GM18520 (cell line): ENCODE results near the gene STK36.

Experiments
- ATAC-seq: cut with Tn5 transposase; IDR thresholded peaks from one replicate; pipeline ENCODE4 v1.9.1; 2021; ENCODE audit not compliant: unreplicated experiment

The STK36 gene

GRCh38 chr2:218745559-218746469 is 73.9 kb downstream of the STK36 start:
- ATAC-seq: no peak

GRCh38 chr2:218746470-218746795 is 74.5 kb downstream of the STK36 start:
- ATAC-seq: no peak

DNA sequence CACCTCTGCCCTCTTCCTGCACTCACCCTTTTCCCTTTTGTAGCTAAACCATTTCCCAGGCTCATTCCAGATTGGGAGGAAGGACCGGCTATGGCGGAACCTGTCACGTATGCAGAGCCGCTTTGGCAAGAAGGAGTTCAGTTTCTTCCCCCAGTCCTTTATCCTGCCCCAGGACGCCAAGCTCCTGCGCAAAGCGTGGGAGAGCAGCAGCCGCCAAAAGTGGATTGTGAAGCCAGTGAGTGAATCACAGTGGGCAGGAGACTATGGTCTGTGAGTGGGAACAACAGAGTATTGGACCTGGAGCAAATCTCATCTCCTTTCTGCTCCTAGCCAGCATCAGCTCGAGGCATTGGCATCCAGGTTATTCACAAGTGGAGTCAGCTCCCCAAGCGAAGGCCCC is 75.1 kb downstream of the STK36 start:
- no peak for ATAC-seq

DNA sequence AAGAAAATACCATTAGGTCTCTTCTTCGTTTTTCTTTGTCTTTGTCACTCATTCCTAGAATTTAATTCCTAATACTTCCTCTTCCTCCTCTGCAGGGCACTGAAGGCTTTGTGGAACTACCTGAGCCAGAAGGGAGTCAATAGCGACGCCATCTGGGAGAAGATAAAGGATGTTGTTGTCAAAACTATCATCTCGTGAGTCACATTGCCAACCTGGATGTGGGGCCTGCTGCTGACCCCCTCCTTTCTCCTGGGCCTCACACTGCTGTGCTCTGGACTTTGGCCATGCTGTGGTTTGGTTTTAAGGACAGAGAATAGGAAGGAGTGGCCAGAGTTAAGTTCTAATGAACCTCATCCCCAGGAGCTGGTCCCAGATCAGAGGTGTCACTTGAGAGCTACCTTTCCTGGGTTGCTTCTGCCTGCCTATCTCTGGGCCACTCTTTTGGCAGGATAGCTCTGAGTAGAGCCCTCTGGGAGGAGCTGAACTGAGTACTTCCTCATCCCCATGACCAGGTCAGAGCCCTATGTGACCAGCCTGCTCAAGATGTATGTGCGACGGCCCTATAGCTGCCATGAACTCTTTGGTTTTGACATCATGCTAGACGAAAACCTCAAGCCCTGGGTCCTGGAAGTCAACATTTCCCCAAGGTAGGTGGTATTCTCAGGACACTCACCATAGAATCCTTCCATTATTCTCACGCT is 77.0 kb downstream of the STK36 start:
- ATAC-seq: no peak
